Gastrocnemius medialis (tissue), 4 donors: ENCODE data around the gene IGFBP2.

Source experiments
- POLR2A ChIP-seq, 2 donors: fragments of 450-650 bp; IDR thresholded peaks; one replicate each; pipeline ENCODE4 v1.6.1; 2017; ENCODE audit warnings: antibody characterized with exemption in 2 of 2, mild to moderate bottlenecking in 2 of 2, moderate library complexity in 2 of 2
- TF ChIP-seq, protein P1 (sequence below), 5 experiments: fragments of 450-650 bp in 3 of 5; fragments of 200-600 bp in 2 of 5; sonication (generic) in 2 of 5; IDR thresholded peaks in 4 of 5; conservative IDR thresholded peaks in 1 of 5; 1 replicate in 4 of 5; 2 replicates in 1 of 5; pipeline ENCODE4 v1.5.1; 2016 to 2019; ENCODE audit warnings: antibody characterized with exemption in 5 of 5, mild to moderate bottlenecking in 3 of 5, moderate library complexity in 3 of 5

DNA sequence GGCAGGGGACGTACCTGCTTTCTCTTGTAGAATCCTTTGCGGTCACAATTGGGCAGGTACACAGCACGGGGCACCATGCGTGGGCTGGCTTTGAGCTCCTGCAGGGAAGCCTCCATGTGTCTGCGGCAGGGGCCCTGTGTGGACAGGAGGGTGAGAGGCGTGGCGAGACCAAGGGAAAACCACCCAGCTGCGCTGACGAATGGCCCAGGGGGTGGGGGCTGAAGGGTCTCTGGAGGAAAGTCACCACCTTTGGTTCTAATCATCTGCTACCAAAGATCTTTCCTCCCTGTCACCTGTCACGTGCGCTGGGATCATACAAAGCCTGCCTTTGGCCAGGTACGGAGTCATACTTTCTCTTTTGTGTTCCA lies 44.9 kb downstream of the IGFBP2 start:
- TF ChIP-seq, protein P1, sequence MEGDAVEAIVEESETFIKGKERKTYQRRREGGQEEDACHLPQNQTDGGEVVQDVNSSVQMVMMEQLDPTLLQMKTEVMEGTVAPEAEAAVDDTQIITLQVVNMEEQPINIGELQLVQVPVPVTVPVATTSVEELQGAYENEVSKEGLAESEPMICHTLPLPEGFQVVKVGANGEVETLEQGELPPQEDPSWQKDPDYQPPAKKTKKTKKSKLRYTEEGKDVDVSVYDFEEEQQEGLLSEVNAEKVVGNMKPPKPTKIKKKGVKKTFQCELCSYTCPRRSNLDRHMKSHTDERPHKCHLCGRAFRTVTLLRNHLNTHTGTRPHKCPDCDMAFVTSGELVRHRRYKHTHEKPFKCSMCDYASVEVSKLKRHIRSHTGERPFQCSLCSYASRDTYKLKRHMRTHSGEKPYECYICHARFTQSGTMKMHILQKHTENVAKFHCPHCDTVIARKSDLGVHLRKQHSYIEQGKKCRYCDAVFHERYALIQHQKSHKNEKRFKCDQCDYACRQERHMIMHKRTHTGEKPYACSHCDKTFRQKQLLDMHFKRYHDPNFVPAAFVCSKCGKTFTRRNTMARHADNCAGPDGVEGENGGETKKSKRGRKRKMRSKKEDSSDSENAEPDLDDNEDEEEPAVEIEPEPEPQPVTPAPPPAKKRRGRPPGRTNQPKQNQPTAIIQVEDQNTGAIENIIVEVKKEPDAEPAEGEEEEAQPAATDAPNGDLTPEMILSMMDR (IDR thresholded peaks at IDR 0.05 in 4 of 5, conservative IDR thresholded peaks at IDR 0.05 in 1 of 5): no peak
- no peak for TF ChIP-seq POLR2A (IDR thresholded peaks at IDR 0.05)
